ENCODE data around the gene NLK. TPM values are rescaled to one million over a fixed set of nuclear protein-coding genes. Genes with fewer than 3 reads are reported as not detected.

NLK gene
- total and polyA plus RNA-seq, 2 donors (not counting 3 experiments of a cell fraction or from before 2014, with no cell fraction given) = 23.8 to 34.2 TPM

DNA sequence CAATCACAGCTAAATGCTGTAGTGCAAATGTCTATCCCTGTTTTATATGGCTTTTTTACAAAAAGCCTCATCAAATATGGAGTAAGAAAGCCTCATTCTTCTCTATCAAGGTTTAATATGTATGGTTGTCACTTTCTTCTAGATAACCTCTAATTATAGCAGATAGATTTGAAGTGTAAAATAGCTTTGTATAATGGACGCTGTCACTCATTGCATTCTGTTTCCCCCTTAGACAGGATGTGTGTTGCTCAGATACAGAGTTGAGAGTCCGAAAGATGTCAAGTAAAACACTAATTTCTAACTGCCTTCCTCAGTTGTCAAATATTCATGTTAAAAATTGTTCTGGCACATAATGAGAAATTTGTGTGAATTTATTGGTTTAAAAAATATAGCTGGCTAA is 88.0 kb downstream of the NLK start:
- intact Hi-C loops (cut with micrococcal nuclease) = loop anchor here (2.0 kb wide), 1 partner anchor 14 kb away; no protein-coding TSS in a partner anchor
- CTCF ChIA-PET = interaction anchor here (1.2 to 2.0 kb wide), 5 partner anchors 10 to 251 kb away, joined by 3 to 5 read pairs (median 4); no protein-coding TSS in a partner anchor
- peaks cover 38% of the 10 kb centered on the region for H3K4me1 ChIP-seq (ENCODE audit: control insufficient read depth, extremely low read depth, insufficient read depth, low read length)

More for the DNA sequence above, 88.0 kb downstream of the NLK start:
- no peak for TF ChIP-seq MYC (IDR thresholded peaks at IDR 0.05; ENCODE audit: low read depth, low read length)
- TF ChIP-seq, protein P1, sequence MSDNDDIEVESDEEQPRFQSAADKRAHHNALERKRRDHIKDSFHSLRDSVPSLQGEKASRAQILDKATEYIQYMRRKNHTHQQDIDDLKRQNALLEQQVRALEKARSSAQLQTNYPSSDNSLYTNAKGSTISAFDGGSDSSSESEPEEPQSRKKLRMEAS (IDR thresholded peaks at IDR 0.05; ENCODE audit: insufficient read depth, insufficient read length) = no peak
- no peak for TF ChIP-seq EZH2 (IDR thresholded peaks at IDR 0.05; ENCODE audit: borderline replicate concordance, low read depth, low read length, severe bottlenecking)
- no peak for TF ChIP-seq FOS (IDR thresholded peaks at IDR 0.05; ENCODE audit: borderline replicate concordance, insufficient read depth, low read length)
- TF ChIP-seq, protein P2, sequence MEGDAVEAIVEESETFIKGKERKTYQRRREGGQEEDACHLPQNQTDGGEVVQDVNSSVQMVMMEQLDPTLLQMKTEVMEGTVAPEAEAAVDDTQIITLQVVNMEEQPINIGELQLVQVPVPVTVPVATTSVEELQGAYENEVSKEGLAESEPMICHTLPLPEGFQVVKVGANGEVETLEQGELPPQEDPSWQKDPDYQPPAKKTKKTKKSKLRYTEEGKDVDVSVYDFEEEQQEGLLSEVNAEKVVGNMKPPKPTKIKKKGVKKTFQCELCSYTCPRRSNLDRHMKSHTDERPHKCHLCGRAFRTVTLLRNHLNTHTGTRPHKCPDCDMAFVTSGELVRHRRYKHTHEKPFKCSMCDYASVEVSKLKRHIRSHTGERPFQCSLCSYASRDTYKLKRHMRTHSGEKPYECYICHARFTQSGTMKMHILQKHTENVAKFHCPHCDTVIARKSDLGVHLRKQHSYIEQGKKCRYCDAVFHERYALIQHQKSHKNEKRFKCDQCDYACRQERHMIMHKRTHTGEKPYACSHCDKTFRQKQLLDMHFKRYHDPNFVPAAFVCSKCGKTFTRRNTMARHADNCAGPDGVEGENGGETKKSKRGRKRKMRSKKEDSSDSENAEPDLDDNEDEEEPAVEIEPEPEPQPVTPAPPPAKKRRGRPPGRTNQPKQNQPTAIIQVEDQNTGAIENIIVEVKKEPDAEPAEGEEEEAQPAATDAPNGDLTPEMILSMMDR (IDR thresholded peaks at IDR 0.05; ENCODE audit: extremely low read depth in 1 of 2, insufficient read depth in 1 of 2, low read depth in 1 of 2, low read length in 2 of 2) = no peak
- TF ChIP-seq POLR2A (IDR thresholded peaks at IDR 0.05; ENCODE audit: low read depth, low read length) = no peak
- no peak for TF ChIP-seq GATA2 (IDR thresholded peaks at IDR 0.05; ENCODE audit: insufficient read depth, insufficient read length, low read depth, low read length)
- no peak for TF ChIP-seq JUN (IDR thresholded peaks at IDR 0.05; ENCODE audit: borderline replicate concordance, insufficient read depth, insufficient read length, low read depth)
- no peak for TF ChIP-seq POLR2AphosphoS5 (IDR thresholded peaks at IDR 0.05; ENCODE audit: insufficient read depth, low read depth, low read length)
- Histone ChIP-seq H3K9ac (replicated peaks; ENCODE audit: extremely low read depth, insufficient read depth, low read length) (no peak overlapping the region), H3K4me3 (replicated peaks in 1 of 3; ENCODE audit: insufficient read depth in 1 of 3, low read depth in 1 of 3, low read length in 3 of 3) (no peak overlapping the region), H3K36me3 (ENCODE audit: control insufficient read depth in 2 of 2, extremely low read depth in 1 of 2, insufficient read depth in 2 of 2, low read length in 2 of 2) (peaks cover 0 to 6% of the 10 kb centered on the region in 2 experiments), H3K79me2 (ENCODE audit: control insufficient read depth, insufficient read depth, low read length) (no peaks in the 10 kb centered on the region), H3K9me3 (replicated peaks; ENCODE audit: control insufficient read depth, insufficient read depth, low read length) (no peaks in the 10 kb centered on the region), H3K27me3 (ENCODE audit: control insufficient read depth in 2 of 2, insufficient read depth in 2 of 2, low read length in 2 of 2) (no peaks in the 10 kb centered on the region), H4K20me1 (replicated peaks; ENCODE audit: control insufficient read depth, extremely low read depth, insufficient read depth, low read length) (no peaks in the 10 kb centered on the region), H3K27ac (ENCODE audit: insufficient read depth, low read depth, low read length) (no peak overlapping the region), H2AFZ (ENCODE audit: low read depth, low read length) (no peak overlapping the region), H3K9me1 (replicated peaks; ENCODE audit: control insufficient read depth, extremely low read depth, insufficient read depth, low read length) (no peaks in the 10 kb centered on the region), H3K4me2 (ENCODE audit: insufficient read depth, low read length) (no peak overlapping the region)
- DNase-seq (ENCODE audit: low read depth, low spot score) (no peak), FAIRE-seq (no peak)
- dilution Hi-C loops (cut with MboI; ENCODE audit: extremely low pct_ligation_motif_present, low sequenced_read_pairs) = no loop called here
- POLR2A ChIA-PET = interaction anchor here (0.5 kb wide), 1 partner anchor 172 kb away, joined by 4 read pairs; no protein-coding TSS in a partner anchor
- BruUV-seq (replicated peaks) = no TSS peak

Measured in endothelial cell of umbilical vein (primary cell).